Fibroblast of mammary gland (primary cell): ENCODE data around the gene CREBL2.
"Not testable (repeated sequence)": the region's sequence is repeated elsewhere in the genome, so short reads cannot be mapped to it uniquely, and the experiment has no call there.

Experiments
- DNase-seq: peaks from one replicate; pipeline ENCODE4 v3.0.0-alpha.2; 2010; ENCODE audit warnings: low read depth
- H3K4me3 ChIP-seq: 2 replicates; pipeline ENCODE4 v1.5.1; 2011; ENCODE audit warnings: low read depth, mild to moderate bottlenecking, low read length, moderate library complexity; ENCODE audit not compliant: control insufficient read depth
- TF ChIP-seq, protein P1 (sequence below): conservative IDR thresholded peaks from 2 replicates; pipeline ENCODE4 v1.5.1; 2011; ENCODE audit warnings: low read depth, low read length, inconsistent platforms; ENCODE audit not compliant: control insufficient read depth, insufficient read depth

CREBL2 gene

DNA sequence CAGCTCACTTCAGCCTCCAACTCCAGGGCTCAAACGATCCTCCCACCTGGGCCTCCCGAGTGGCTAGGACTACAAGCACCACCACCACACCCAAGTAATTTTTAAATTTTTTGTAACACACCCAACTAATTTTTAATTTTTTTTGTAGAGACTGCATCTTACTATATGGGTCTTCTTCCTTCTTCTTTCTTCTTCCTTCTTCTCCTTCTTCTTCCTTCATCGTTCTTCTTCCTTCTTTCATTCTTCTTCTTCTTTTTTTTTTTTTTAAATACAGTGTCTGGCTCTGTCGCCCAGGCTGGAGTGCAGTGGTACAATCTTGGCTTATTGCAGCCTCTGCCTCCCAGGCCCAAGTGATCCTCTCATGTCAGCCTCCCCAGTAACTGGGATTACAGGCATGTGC lies 965 bp upstream of the CREBL2 start:
- TF ChIP-seq, protein P1, sequence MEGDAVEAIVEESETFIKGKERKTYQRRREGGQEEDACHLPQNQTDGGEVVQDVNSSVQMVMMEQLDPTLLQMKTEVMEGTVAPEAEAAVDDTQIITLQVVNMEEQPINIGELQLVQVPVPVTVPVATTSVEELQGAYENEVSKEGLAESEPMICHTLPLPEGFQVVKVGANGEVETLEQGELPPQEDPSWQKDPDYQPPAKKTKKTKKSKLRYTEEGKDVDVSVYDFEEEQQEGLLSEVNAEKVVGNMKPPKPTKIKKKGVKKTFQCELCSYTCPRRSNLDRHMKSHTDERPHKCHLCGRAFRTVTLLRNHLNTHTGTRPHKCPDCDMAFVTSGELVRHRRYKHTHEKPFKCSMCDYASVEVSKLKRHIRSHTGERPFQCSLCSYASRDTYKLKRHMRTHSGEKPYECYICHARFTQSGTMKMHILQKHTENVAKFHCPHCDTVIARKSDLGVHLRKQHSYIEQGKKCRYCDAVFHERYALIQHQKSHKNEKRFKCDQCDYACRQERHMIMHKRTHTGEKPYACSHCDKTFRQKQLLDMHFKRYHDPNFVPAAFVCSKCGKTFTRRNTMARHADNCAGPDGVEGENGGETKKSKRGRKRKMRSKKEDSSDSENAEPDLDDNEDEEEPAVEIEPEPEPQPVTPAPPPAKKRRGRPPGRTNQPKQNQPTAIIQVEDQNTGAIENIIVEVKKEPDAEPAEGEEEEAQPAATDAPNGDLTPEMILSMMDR = no peak
- H3K4me3 ChIP-seq = peak overlapping the region; percentile 89
- DNase-seq = no peak

- TF ChIP-seq, protein P1 = no peak
- DNase-seq = peak; percentile 69
These were observed 682 bp downstream of the CREBL2 start for GRCh38 chr12:12612358-12612757.

DNA sequence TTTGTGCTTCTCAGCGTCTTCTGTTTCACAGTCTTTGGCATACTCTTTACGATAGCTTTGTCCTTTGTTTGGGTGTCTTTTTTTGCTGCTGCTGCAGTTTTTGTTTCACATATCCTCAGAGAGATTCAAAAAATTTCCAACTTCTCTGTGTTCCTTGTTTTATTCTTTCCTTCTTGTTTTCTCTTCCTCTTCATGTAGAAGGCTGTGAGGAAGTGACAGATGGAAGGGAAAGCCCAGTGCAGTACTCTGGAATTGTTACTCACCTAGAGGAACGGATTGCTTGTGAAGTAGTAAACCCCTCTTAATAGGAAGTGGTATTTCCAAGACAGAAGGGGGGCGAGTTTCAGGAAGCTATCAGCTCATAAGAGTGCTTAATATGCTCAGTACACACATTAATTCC lies 1.7 kb downstream of the CREBL2 start:
- peak overlapping the region; percentile 26 for H3K4me3 ChIP-seq
- DNase-seq = no peak
- TF ChIP-seq, protein P1 = no peak

More at GRCh38 chr12:12612358-12612757, 682 bp downstream of the CREBL2 start:
- H3K4me3 ChIP-seq = peak overlapping the region; percentile 89

GRCh38 chr12:12614342-12614741 lies 2.7 kb downstream of the CREBL2 start:
- TF ChIP-seq, protein P1 = no peak
- H3K4me3 ChIP-seq = no peak overlapping the region

GRCh38 chr12:12616512-12617310 lies 5.0 kb downstream of the CREBL2 start:
- no peak for DNase-seq
- no peak overlapping the region for H3K4me3 ChIP-seq
- TF ChIP-seq, protein P1 = no peak

More at GRCh38 chr12:12614342-12614741, 2.7 kb downstream of the CREBL2 start:
- no peak for DNase-seq

DNA sequence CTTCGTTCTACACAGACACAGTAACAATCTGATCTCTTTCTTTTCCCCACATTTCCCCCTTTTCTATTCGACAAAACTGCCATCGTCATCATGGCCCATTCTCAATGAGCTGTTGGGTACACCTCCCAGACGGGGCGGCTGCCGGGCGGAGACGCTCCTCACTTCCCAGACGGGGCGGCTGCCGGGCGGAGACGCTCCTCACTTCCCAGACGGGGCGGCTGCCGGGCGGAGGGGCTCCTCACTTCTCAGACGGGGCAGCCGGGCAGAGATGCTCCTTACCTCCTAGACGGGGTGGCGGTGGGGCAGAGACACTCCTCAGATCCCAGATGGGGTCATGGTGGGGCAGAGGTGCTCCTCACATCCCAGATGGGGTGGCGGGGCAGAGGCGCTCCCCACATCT lies 6.4 kb downstream of the CREBL2 start:
- DNase-seq, H3K4me3 ChIP-seq: not testable (repeated sequence)

DNA sequence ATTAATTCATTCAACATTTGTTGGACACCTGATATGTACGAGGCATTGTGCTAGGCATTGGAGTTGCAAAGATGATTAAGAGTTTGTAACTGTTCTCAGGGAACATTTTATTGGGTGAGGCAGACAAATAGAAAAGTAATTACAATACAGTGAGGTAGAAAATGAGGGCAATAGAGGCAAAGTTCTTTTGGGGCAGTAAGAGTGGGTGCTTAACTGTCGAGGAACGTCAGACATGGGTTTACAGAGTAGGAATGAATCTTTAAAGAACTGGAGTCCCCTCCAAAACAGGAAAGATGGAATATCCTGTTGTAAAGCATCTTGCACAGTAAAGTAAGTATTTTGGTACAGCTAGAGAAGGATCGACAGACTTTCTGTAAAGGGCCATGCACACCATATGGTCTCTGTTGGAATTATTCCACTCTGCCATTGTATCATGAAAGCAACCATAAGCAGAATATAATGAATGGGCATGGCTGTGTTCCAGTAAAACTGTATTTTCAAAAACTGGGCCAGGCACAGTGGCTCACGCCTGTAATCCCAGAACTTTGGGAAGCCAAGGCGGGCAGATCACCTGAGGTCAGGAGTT lies 9.1 kb downstream of the CREBL2 start:
- no peak overlapping the region for H3K4me3 ChIP-seq
- TF ChIP-seq, protein P1 = no peak
- no peak for DNase-seq
